ENCODE measurements around the gene VCP.
A peak's percentile ranks its signal among the peaks of the same experiment; 100 is the strongest.
"Not testable (repeated sequence)": the region's sequence is repeated elsewhere in the genome, so short reads cannot be mapped to it uniquely, and the experiment has no call there.

The VCP gene

DNA sequence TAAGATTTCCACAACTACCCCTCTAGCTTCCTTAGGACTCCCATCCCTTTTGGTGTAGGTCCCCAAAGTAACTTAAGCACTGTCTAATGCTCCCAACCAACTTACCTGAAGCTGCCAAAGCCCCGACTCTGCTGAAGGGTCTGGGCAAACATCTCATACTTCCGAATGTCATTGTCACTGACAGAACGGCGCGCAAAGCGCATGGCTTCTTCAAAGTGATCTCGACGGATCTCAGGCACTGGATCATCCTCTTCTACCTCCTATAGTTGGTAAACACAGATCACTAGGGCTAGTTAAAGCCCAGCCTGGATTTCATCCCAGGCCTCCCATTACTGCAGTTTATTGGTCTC, 15.2 kb downstream of the VCP start:
- no peak for DNase-seq

DNA sequence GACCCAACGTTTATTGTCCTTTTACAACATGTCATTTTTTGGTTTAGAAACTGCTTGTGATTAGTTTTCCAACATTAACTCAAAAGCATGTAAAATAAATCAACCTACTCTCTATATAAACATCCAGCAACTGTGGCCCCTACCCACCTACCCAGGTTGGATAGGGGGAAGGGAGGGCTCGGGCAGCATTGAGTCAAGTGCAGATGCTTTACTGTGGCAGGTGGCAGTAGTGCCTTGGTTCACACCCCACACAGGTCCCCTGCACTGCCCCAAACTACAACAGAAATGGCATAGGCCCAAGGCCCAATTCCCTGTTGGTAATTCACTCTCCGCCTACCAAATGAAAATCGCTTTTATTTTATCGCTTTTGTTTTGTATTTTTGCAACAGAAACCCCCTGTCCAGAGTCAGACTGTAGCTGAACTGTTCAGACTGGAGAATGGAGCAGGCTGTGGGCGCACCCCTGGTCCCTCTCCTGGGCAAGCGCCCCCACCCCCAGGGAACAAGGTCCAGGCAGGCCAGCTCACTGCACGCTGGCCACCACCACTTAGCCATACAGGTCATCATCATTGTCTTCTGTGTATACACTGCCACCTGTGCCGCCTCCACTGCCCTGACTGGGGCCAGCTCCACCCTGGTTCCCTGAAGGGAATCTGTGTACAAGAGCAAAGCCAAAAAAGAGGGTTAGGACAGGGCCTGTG, 15.7 kb downstream of the VCP start:
- DNase-seq: no peak

DNA sequence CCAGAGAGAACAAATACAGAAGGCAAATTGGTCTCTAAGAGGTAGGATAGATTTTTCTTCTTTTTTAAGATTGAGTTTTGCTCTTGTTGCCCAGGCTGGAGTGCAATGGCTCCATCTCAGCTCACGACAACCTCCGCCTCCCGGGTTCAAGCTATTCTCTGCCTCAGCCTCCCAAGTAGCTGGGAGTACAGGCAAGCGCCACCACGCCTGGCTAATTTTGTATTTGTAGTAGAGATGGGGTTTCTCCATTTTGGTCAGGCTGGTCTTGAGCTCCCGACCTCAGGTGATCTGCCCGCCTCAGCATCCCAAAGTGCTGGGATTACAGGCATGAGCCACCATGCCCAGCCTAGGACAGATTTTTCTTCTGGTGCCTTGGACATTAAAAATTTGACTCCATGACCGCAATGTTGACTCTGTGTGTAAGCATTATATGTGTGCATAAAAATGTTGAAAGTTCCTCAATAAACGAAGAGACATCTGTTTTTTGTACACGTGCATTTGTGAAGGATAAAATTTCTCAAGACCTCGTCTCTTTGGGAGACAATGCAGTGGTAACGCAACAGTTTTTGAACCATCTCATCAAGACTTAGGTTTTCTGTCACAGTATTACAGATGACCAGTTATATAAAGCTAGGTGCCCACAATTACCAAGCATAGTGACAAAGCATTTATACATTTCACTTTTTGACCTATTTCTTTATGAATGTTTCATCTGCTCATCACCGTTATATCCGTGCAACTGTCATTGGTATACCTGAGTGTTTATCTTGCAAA, 17.4 kb downstream of the VCP start:
- no peak for DNase-seq

DNA sequence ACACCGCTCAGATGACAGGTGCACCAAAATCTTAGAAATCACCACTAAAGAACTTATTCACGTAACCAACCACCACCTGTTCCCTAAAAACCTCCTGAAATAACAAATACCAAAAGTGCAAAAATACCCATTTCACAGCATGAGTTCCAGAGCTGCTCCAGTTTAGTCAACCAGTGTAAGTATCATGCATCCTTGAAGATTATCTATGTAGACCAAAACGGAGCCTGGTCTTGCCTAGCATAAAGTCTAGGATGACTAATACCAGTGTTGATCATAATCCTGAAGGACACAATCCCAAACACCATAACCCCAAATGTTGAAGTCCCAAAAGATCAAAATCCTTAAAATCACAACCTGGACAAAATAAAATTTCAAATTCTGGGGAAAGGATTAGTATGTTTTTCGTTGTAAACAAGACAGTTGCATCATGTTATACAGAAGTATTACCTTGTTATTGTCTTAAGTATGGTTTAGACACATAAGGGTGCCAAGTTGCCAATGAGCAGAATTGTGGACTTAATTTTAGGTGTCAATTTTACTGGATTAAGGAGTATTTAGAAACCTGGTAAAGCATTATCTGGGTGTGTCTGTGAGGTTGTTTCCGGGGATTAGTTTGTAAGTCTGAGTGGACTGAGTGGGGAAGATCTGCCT, 18.1 kb downstream of the VCP start:
- no peak for DNase-seq

DNA sequence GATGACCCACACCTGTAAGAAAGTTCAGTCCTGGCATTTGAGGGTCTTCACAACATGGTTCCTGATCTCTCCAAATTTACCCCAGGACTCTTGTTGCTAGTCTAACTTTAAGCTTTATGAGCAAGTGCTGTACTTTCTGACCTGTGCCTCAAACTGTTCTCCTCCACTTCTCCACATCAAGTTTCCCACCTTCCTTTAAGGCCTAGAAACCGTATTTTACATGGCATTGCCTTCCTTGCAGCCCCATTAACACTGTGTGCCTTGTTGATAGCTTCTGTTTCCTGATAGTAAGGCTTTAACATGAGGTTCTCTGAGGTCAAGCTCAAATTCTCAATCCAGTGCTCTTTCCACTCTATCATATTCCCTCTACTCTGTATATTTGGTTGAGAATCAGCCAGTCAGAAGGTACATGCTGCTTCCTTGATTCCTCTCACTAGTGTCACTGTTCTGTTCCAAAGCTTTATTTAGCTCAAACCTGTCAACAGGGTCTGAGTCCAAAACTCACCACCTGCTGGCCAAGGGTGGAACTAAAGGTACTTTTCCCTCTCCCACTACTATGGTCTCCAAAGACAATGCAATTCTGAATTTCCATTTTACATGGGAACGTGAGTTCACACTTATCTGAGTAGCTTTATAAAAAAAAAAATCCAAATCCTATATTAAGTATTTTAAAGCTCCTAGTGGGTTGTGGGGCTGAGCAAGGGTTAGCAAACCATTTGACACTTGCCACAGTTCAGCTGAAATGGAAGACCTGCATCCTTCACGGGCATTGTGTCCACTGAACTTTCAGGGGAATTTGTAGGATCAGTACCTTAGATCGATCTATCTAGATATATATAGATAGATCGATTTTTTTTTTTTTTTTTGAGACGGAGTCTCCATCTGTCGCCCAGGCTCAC, 21.1 kb downstream of the VCP start:
- peak; percentile 38 for DNase-seq

DNA sequence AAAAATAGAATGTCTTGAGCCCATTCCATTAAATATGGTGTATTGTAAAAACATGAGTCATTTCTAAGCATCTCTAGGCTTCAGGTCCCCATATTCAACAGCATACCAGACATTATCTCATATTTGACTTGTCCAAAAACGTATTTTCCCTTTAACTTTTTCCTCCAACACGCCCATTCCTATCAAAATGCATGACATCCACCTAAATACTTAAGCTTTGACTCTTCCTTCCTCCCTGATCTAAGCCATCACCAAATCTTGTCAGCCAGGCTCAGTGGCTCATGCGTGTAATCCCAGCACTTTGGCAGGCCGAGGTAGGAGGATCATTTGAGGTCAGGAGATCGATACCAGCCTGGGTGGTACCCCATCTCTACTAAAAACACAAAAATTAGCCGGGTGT, 23.9 kb downstream of the VCP start:
- DNase-seq: no peak

DNA sequence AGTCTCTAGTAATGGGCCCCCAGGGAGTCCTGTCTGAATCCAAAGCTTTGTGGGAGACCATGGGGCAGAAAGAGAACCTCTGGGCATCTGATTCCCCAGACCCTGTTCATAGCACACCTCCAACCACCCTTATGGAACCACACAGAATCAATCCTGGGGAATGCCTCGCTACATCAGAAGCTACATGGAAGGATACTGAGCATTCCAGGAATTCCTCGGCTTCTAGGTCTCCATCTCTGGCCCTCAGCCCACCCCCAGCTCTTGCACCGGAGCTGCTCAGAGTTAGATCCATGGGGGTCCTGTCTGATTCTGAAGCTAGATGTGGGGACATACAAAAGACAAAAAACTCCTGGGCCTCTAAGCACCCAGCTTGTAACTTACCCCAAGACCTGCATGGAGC, 28.4 kb downstream of the VCP start:
- DNase-seq: no peak

DNA sequence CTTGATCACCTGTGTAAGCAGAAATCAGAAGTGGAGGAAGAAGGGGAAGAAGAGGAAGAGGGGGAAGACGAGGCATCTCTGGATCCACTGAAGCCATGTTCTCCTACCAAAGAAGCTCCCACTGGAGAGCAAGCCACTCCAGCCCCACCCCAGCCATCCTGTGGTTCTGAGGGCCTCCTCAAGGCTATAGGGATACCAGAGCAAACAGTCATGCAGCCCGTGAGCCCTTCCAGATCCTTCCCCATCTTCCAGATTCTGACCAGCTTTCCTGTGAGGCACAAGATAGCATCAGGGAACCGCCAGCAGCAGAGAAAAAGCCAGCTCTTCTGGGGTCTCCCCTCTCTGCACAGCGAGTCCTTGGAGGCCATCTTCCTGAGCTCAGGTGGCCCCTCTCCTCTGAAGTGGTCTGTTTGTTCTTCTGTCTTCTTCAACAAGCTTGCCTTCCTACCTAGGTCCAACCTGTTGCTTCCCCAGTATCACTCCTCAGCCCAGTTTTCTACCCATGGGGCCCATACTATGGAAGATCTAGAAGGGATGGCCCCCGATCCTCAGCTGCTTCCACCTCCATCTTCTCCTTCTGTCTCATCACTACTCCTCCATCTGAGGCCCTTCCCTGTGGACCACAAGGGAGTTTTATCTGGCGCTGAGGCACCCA, 29.4 kb downstream of the VCP start:
- DNase-seq: no peak

DNA sequence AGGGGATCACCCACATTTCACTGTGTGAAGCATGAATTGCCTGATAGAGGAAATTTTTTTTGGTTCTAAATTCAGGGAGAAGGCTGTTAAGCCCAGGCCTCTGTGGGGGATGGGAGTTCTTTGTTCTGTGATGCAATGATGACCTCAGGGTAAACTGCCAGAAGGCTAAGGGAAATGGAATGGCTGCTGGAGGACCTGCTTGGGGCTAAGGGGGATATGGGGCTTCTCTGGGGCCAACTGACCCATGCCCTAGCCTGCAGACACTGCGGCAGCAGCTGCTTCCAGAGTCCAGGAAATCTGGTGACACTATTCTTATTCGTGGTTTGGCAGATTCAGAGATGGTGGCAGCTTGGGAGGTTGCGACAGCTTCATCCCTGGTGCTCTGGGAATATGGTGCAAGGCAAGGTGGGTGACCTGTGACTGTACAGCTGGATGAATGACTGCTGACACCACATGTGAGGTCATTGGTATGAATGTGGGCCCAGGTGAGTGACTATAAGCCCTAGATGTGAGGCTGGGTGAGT, 30.3 kb downstream of the VCP start:
- no peak for DNase-seq

DNA sequence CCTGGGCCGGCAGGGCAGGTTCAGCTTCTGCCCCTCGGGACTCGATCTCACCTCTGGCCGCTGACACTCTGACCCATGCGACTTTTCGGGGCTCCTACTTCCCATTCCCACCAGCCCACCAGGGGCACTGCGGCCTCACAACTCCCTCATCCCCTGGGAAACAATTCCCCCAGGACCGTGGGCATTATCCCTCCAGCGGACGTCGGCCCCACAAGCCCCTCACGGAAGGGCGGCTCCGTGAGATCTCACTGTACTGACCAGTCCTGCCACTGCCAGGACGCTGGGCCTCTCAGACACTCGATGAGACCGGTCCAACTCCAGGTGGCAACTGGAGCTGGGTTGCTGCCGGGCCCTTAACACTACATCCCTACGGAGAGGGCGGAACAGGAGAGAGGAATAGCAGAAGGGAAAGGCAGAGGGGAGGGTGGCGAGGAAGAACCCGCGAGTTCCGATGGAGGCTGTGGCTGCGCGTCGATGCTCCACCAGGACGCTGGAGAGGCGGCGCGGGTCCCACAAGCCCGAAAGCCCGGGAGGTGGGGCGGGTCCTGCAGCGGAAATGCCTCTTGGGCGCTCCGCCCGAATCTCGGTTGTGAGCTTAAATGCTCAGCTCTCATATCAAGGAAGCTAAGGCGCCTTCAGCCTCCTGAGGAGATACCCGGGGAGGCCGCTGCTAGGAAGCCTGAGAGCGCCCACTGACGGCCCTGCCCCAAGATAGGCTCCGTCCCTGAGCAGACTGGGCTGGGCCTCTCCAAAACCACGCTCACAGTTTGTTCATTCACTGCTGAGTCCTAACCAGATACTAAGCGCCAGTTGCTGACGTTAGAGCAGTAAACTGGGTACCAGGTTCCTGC, 36.3 kb downstream of the VCP start:
- no peak for DNase-seq

DNA sequence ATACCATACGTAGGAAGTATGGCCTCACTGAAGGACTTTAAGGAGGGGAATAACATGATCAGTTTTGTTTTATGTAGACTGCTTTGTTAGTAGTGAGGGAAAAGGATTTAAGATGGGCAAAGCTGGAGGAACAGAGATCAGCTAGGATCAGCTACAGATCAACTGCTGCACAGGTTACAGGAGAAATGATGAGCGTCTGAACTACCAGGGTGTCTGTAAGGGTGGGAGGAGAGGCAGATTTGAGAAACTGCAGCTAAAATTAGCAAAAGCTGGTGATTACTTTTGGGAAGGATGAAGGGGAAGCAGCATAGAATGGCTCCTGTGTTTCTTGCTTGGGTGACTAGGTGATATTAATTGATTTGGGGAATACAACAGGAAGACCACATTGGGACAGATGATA, 39.3 kb downstream of the VCP start:
- no peak for DNase-seq

DNA sequence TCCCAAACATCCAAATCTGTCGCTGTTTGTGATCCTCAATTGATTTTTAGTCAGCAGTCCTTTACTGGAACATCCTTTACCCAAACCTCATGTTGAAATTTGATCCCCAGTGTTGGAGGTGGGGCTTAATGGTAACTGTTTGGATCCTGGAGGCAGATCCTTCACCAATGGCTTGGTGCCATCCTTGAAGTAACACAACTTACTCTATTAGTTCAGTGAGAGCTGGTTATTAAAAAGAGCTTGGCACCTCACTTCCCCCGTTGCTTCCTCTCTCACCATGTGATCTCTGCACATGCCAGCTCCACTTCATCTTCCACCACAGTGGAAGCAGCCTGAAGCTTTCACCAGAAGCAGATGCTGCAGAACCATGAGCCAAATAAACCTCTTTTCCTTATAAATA, 42.6 kb downstream of the VCP start:
- peak; percentile 18 for DNase-seq

DNA sequence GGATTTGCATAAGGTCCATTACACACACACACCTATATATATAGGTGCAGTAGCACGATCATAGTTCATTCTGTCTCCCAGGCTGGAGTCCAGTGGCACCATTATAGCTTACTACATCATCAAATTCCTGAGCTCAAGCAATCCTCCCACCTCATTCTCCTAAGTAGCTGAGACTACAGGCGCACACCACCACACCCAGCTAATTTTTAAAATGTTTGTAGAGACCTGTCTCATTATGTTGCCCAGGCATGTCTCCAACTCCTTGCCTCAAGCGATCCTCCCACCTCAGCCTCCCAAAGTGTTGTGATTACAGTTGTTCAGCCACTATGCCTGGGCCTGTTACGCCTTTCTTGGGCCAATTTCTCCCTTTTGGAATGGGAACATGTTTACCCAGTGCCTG, 43.2 kb downstream of the VCP start:
- DNase-seq: no peak

DNA sequence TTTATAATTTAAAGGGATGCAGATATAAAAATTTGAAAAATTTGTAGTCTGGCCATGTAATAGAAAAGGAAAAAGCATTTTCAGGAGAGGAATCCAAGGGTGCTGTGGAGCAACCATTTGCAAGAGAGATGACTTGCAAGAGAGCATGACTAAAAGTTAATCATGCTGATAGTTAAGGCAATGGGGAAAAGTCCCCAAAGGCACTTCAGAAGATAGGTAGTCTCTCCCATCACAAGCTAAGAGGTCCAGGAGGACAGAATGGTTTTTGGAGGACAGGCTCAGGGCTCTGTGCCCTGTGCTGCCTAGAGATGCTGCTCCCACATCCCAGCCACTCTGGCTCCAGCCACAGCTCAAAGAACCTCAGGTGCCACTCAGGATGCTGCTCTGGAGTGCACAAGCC, 44.1 kb downstream of the VCP start:
- no peak for DNase-seq

DNA sequence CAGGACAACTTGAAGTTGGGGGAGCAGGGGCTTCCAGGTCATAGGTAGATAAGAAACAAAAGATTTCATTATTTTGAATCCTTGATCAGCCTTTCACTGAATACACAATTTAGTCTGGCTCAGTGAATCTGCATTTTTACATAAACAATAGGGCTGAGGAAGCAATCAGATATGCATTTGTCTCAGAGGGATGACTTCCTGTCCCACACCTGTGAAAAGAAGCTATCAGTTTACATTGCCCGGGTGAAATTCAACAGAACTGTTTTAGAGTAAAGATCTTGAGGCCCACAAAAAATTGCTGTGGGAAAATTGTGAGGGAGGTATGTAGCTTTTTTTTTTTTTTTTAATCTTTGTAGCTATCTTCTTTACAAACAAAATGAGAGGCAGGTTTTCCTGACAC, 44.6 kb downstream of the VCP start:
- no peak for DNase-seq

DNA sequence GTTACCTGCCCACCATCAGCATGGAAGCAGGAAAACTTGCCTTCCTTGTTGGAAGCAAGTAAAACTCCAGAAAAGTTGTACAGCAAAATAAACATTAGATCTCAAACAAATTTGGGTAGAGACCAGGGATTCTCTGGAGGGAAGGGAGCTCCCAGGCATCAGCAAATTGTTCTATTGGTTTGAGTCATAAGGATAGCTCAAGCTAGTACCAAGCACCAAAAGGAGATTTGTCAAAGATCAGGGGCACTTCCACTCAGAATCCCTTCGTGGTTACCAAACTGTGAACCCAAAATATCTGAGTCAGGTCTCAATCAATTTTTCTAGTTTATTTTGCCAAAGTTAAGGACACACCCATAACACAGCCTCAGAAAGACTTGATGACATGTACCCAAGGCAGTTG, 45.1 kb downstream of the VCP start:
- no peak for DNase-seq

DNA sequence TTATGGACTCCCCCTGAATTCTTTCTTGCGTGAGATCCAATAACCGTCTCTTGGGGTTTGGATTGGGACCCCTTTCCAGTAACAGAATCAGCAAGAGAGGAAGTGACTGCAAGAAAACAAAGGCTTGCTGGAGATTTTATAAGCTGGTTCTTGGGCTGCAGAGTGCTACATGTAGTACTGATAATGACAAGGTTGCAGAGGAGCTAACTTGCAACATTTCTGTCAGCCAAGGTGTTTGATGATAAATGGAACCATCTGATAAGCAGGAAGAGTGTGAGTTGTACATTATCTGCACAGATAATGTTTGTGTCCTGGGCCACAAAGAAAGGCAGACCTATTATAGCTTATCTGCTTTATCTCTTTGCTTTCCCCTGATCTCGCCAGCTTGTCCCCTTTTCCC, 45.8 kb downstream of the VCP start:
- DNase-seq: no peak

DNA sequence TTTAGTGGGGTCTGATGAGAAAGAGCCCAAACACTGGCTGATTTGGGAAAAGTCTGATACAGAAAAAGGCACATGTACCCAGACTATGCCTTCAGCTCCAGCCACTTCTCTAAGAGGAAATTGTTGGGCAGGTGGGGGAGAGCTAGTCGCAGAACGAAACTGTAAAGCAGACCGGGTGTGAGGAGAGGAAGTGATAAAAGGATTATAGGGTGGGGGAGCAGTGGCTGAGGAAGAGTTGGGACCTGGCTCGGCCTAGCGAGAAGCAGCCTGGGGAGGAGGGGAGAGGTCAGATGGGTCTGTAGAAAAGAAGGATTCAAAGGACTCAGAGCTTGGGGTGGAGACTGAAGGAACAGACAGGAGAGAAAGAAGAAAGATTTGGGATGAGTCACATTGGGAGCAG, 49.0 kb downstream of the VCP start:
- not testable (repeated sequence) for DNase-seq

DNA sequence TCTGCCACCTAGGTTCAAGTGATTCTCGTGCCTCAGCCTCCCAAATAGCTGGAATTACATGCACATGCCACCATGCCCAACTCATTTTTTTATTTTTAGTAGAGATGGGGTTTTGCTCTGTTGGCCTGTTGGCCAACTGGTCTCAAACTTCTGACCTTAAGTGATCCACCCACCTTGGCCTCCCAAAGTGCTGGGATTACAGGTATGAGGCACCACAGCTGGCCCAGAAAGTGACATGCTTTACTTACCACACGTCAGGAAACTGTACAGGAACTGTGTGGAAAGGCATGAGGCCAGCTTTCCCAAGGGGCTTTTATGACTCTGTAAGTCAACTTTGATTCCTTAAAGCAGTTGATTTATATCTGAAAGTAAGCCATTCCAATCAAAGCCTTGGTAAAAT, 57.9 kb downstream of the VCP start:
- DNase-seq: no peak

DNA sequence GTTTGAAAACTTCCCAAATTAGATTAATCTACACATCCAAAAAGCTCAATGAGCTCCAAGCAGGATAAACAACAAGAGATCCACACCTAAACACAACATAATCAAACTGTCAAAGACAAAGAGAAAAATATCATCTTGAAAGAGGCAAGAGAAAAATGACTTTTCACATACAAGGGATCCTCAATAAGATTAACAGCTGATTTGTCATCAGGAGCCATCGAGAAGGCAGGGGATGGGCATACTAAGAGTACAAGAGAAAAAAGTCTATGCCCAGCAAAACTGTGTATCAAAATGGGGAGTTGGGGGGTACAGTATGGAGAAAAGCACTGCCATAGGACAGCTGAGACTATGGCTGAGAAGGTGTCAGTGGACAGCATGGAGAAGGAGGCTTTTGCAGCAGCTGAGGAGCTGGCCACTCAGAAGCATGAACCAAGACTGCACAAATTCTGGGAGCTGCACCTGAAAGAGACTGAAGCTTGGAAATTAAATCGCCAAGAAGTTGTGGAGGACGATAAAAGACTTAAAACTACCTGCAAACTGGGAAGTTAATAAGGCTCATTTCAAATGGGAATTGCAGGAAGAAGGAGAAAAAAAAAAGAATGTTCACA, 62.0 kb downstream of the VCP start:
- DNase-seq: no peak

Data from NCI-H2029 (cell line).